GM21423 (cell line): Measurements from ENCODE around the gene IGSF6.
"Not testable (repeated sequence)": the region's sequence is repeated elsewhere in the genome, so short reads cannot be mapped to it uniquely, and the experiment has no call there.

Source experiments
- ATAC-seq: cut with Tn5 transposase; IDR thresholded peaks from one replicate; pipeline ENCODE4 v1.9.1; 2021; ENCODE audit warnings: mild to moderate bottlenecking, moderate library complexity; ENCODE audit not compliant: unreplicated experiment

Gene IGSF6, protein sequence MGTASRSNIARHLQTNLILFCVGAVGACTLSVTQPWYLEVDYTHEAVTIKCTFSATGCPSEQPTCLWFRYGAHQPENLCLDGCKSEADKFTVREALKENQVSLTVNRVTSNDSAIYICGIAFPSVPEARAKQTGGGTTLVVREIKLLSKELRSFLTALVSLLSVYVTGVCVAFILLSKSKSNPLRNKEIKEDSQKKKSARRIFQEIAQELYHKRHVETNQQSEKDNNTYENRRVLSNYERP

DNA sequence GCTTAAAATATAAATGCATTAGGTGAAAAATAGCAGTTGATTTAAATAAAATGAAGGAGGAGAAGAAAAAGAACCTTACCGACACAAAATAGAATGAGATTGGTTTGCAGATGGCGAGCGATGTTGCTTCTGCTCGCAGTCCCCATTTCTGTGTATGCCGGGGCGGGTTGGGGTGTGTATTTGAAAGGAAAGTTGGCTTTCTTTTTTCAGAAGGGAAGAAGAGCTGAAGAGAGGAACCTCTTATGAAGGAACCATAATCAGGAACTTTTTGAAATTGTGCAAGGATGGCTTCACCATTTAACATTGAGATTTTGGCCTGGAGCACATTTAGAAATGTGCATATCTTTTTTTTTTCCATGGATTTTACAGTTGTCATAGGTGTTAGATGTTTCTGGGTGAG is at the start of gene IGSF6:
Gene IGSF6, minus strand, starts transcription at position 156 of the 400 bp plus-strand sequence. Its CDS starts 10 bp downstream, at position 146.
- ATAC-seq = no peak

GRCh38 chr16:21701271-21701670 is 48.9 kb upstream of the IGSF6 start:
- no peak for ATAC-seq

DNA sequence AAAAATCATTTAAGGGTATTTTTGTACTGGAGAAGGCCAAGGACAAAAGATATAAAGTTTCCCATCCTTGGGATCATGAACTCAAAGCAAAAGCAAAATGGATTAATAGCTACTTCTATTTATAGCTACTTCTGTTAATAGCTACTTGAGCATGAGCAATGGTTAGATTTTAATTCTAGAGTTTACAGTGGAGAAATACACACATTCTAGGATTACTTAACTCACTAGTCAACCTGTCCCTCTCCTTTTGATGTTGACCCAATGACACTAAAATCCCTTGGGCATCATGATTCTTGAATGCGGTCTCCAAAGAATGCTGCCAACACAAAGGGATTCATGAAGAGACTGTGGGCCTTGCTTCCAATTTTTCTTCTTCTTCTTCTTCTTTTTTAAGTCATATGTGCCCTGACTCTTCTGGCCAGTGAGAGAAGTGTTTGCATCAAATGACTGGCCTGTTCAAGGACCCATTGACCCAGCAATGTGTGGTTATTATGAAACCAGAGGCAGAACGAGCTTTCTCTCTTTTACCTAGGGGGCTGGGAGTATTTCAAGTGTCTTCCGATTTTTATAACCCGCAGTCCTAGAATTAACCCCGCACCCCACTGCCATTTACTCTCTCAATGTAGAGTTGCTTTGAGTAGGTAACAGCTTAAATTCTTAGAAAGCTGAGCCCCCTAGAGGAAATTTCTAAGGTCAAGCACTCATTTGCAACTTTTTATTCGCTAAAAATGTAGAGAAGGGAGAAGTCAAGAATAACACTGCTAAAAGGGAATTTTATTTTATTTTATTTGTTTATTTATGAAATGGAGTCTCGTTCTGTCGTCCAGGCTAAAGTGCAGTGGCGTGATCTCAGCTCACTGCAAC is 46.0 kb upstream of the IGSF6 start:
- ATAC-seq = no peak

DNA sequence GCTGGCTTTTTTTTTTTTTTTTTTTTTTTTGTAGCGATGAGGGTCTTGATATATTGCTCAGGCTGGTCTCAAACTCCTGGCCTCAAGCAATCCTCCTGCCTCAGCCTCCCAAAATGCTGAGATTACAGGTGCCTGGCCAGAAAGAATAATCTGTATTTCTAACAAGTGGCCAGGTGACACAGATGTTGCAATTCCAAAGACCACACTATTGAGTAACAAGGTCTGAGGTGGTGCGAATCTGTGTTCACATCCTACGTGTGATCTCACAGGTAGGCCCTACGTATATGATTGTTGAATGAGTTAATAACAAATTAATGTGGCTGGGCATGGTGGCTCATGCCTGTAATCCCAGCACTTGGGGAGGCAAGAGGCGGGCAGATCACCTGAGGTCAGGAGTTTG is 44.6 kb upstream of the IGSF6 start:
- ATAC-seq = no peak

DNA sequence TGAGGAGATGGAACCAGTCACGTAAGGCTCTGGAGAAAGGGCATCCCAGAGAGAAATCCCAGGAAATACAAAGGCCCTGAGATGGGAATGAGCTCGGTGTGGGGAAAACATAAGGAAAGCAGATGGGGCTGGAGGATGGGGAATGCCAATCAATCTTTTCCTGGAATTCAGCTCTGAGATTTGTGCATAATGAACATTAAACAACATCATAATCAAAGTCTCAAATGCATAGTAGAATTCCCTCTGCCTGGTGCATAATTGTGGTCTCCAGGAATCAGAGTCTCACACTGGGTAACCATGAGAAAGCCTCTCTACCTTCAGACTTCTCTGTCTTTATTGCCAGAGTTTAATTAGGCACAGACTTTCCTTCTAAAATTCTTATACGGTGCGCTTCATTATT is 42.2 kb upstream of the IGSF6 start:
- ATAC-seq = no peak

DNA sequence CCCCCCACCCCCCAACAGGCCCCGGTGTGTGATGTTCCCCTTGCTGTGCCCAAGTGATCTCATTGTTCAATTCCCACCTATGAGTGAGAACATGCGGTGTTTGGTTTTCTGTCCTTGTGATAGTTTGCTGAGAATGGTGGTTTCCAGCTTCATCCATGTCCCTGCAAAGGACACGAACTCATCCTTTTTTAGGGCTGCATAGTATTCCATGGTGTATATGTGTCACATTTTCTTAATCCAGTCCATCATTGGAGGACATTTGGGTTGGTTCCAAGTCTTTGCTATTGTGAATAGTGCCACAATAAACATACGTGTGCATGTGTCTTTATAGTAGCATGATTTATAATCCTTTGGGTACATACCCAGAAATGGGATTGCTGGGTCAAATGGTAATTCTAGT is 38.6 kb upstream of the IGSF6 start:
- not testable (repeated sequence) for ATAC-seq

DNA sequence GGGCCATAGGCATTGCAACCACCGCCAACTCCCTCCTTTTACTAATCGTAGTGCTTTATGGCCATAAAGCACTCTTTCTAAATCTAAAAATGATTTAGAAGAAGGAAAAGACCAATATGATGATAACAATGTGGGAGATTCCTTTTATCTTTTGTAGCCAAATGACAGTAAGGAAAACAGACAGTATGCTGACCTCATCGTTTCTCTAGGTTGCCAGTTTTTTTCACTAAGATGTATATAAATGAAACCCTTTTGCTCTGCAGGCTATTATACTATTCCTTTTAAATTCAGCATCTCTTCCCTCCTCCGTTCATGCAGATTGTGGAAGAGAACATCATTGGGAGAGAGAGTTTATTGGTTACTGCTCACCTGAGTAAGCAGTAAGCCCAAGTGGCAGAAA is 36.7 kb upstream of the IGSF6 start:
- no peak for ATAC-seq

GRCh38 chr16:21685034-21685455 is 32.6 kb upstream of the IGSF6 start:
- ATAC-seq = no peak

DNA sequence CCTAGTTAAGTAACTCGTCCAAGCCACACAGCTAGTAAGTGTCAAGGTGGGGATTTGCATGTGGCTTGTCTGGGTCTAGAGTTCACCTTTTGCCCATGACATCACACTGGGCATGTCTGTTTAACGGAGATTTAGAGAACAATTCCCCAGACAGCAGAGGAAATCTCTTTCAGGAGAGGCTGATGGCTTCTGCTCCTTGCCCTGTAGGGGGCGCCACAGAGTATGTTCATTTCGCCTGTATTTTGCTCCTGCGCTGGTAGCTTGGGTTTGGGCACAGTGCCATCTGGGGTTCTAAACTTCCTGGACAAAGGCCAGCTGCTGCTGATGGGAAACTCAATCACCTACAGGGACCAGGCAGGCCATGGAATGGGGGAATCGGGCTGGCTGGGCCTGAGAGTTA is 31.8 kb upstream of the IGSF6 start:
- no peak for ATAC-seq

DNA sequence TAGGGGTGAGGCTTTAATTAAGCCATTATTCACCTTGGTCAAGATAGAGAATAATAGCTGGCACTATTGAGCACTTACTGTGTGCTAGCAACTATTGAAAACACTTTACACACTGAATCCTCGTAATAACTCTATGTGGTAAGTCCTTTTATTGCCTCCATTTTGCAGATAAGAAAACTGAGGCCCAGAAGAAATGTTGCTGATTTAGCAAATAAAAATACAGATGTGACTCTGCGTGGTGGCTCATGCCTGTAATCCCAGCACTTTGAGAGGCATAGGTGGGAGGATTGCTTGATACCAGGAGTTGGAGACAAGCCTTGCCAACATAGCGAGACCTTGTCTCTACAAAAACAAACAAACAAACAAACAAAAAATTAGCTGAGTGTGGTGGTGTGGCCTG is 30.8 kb upstream of the IGSF6 start:
- no peak for ATAC-seq

- not testable (repeated sequence) for ATAC-seq
Measured at GRCh38 chr16:21680714-21681113, 28.3 kb upstream of the IGSF6 start.

- ATAC-seq = not testable (repeated sequence)
Measured at GRCh38 chr16:21674456-21674855, 22.0 kb upstream of the IGSF6 start.

DNA sequence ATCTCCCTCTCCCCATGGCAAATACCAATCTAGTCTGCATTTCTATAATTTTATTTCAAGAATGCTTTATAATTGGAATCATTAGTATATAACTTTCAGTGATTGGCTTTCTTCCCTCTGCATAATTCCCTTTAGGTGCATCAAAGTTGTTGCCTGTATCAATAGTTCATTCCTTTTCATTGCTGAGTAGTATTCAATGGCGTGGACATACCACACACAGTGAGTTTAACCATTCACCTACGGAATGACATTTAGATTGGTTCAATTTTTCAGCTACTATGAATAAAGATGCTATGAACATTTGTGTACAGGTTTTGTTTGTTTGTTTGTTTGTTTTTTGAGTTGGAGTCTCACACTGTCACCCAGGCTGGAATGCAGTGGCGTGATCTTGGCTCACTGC is 21.1 kb upstream of the IGSF6 start:
- ATAC-seq = no peak

DNA sequence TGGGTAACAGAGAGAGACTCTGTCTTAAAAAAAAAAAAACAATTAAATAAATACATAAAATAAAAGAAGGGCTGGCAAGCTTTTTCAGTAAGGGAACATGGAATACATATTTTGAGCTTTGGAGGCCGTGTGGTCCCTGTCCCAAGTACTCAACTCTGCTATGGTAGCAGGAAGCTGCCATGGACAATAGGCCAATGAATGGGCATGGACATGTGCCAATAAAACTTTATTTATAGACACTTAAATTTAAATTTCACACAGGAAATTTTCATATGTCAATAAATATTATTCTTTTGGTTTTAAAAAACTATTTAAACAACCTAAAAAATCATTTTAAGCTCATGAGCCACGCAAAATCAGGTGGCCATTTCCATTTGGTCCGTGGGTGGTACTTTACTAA is 15.2 kb upstream of the IGSF6 start:
- no peak for ATAC-seq

DNA sequence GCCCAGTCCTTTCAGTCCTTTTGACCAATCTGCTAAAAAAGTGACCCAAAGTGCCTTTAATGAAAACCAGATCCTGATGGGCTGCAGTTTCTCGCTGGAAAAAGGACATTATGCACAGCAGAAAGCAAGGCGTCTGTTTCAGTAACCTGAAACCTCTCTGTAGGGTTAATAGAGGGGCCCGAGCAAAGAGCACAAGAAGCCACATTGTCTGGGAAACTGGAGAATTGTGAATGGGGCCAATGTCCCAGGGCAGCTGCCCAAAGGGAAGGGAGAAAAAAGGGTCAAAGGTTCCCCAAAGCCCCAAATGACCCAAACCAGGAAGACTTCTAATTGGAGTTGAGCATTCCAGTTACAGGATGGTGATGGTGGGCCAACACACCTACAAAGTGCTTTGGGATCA is 14.4 kb upstream of the IGSF6 start:
- no peak for ATAC-seq

DNA sequence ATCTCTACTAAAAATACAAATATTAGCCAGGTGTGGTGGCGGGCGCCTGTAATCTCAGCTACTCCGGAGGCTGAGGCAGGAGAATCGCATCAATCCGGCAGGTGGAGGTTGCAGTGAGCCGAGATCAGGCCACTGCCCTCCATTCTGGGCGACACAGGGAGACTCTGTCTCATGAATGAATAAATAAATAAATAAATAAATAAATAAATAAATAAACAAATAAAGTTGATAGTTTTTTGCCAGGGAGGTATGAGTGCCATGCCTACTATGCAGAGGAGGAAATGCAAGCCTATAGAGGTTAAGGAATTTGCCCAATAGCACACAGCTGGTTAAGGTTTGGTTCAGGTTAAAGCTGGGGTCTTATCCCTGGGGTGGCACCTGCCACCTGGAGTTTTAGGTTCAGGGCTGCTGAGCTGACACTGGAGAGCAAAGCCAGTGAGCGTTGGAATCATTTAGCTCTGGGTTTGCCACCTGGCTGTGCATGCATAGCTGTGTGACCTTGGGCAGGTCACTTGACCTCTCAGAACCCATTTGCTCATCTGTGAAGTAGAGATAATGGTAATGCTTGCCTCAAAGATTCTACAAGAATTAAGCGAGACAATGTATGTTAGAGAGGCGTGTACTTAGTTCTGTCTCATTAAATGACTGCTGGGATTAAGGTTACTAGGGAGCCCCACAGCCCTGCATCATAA is 12.5 kb upstream of the IGSF6 start:
- no peak for ATAC-seq

GRCh38 chr16:21663889-21664647 is 11.7 kb upstream of the IGSF6 start, which contains the start of gene OTOA:
Gene OTOA, plus strand, starts transcription at chr16:21663968. Its CDS starts 14,547 bp downstream, at chr16:21678515.
- ATAC-seq = no peak

GRCh38 chr16:21659124-21659523 is 6.7 kb upstream of the IGSF6 start:
- ATAC-seq = no peak

GRCh38 chr16:21656795-21657768 is 4.7 kb upstream of the IGSF6 start:
- no peak for ATAC-seq

GRCh38 chr16:21654881-21655280 is 2.5 kb upstream of the IGSF6 start:
- ATAC-seq = no peak
